Measurements from ENCODE around the gene ANOS1.

- TF ChIP-seq ZNF8 (CRISPR knock-in tag; IDR thresholded peaks at IDR 0.05) (no peak), ZFP3 (CRISPR knock-in tag; IDR thresholded peaks at IDR 0.05) (no peak), ZC3H10 (CRISPR knock-in tag; IDR thresholded peaks at IDR 0.05) (no peak), CSDC2 (CRISPR knock-in tag; IDR thresholded peaks at IDR 0.05) (no peak), ARNTL (CRISPR knock-in tag; IDR thresholded peaks at IDR 0.05; ENCODE audit: borderline replicate concordance, low read depth) (no peak)
- TF ChIP-seq, protein P1, sequence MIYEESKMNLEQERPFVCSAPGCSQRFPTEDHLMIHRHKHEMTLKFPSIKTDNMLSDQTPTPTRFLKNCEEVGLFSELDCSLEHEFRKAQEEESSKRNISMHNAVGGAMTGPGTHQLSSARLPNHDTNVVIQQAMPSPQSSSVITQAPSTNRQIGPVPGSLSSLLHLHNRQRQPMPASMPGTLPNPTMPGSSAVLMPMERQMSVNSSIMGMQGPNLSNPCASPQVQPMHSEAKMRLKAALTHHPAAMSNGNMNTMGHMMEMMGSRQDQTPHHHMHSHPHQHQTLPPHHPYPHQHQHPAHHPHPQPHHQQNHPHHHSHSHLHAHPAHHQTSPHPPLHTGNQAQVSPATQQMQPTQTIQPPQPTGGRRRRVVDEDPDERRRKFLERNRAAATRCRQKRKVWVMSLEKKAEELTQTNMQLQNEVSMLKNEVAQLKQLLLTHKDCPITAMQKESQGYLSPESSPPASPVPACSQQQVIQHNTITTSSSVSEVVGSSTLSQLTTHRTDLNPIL (CRISPR knock-in tag; IDR thresholded peaks at IDR 0.05; ENCODE audit: low read depth), result no peak
- TF ChIP-seq, protein P2, sequence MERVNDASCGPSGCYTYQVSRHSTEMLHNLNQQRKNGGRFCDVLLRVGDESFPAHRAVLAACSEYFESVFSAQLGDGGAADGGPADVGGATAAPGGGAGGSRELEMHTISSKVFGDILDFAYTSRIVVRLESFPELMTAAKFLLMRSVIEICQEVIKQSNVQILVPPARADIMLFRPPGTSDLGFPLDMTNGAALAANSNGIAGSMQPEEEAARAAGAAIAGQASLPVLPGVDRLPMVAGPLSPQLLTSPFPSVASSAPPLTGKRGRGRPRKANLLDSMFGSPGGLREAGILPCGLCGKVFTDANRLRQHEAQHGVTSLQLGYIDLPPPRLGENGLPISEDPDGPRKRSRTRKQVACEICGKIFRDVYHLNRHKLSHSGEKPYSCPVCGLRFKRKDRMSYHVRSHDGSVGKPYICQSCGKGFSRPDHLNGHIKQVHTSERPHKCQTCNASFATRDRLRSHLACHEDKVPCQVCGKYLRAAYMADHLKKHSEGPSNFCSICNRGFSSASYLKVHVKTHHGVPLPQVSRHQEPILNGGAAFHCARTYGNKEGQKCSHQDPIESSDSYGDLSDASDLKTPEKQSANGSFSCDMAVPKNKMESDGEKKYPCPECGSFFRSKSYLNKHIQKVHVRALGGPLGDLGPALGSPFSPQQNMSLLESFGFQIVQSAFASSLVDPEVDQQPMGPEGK (CRISPR knock-in tag; IDR thresholded peaks at IDR 0.05; ENCODE audit: borderline replicate concordance), result no peak
Measured at GRCh38 chrX:8604131-8604530, 127.8 kb downstream of the ANOS1 start.

Data from SK-N-SH treated with all-trans-retinoic acid at 6 μM for 48 hours (cell line).